Peyer's patch (tissue), 4 donors: Measurements from ENCODE around the gene GABRR3. TPM values are rescaled to one million over a fixed set of nuclear protein-coding genes. Genes with fewer than 3 reads are reported as not detected.

Experiments
- DNase-seq, 3 donors: peaks; one replicate each; pipeline ENCODE4 v3.0.0-alpha.2; 2017 to 2019
- H3K27ac ChIP-seq, 4 donors: fragments of 200-600 bp; sonication (generic); one replicate each; pipeline ENCODE4 v1.5.1; 2016 to 2019
- H3K27me3 ChIP-seq, 2 donors: fragments of 200-600 bp; sonication (generic); one replicate each; pipeline ENCODE4 v1.5.1; 2019
- H3K36me3 ChIP-seq, 3 donors: fragments of 200-600 bp; sonication (generic); one replicate each; pipeline ENCODE4 v1.5.1; 2016 to 2019
- H3K4me1 ChIP-seq, 4 donors: fragments of 200-600 bp; sonication (generic); one replicate each; pipeline ENCODE4 v1.5.1; 2016 to 2019
- H3K4me3 ChIP-seq, 4 donors: fragments of 200-600 bp; sonication (generic); 1 replicate in 3 of 4; 2 replicates in 1 of 4; pipeline ENCODE4 v1.5.1; 2016 to 2019; ENCODE audit warnings: mild to moderate bottlenecking in 1 of 4
- H3K9me3 ChIP-seq, 4 donors: fragments of 200-600 bp; sonication (generic); one replicate each; pipeline ENCODE4 v1.5.1; 2016 to 2019; ENCODE audit warnings: mild to moderate bottlenecking in 1 of 4
- POLR2A ChIP-seq, 2 donors: fragments of 450-650 bp; IDR thresholded peaks; one replicate each; pipeline ENCODE4 v1.5.1; 2017; ENCODE audit warnings: antibody characterized with exemption in 2 of 2, mild to moderate bottlenecking in 2 of 2, moderate library complexity in 2 of 2
- total RNA-seq, 4 donors: library from RNA; depleted of rRNA; stranded (reverse); fragments of >200 nt; gene quantifications; one replicate each; pipeline ENCODE4 v1.1.0, GENCODE V29; 2016
- TF ChIP-seq, protein P1 (sequence below), 6 experiments: fragments of 450-650 bp in 4 of 6; fragments of 200-600 bp in 2 of 6; sonication (generic) in 1 of 6; IDR thresholded peaks; one replicate each; pipeline ENCODE4 v1.5.1; 2017 to 2019; ENCODE audit warnings: antibody characterized with exemption in 6 of 6, mild to moderate bottlenecking in 3 of 6, moderate library complexity in 1 of 6

The GABRR3 gene
- total RNA-seq, 4 donors from 2014 or later, result not detected

DNA sequence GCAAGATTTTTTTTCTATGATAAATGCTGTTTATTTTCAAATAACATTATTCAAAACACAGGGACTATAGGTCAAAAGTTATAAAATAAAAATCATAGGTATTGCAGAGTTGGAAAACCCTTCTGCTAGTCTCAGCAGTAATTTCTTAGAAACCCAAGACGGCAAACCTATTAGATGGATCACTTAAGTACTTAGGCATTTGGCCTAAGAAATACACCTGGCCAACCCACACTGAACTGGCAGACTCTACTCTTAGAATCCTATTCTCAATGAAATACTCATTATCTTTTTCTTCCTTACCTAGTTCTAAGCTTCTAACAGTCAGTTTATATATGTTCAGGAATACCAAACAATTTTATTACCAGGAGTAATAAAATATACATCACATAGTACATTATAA, 32.4 kb downstream of the GABRR3 start:
- Histone ChIP-seq H3K27me3 (no peaks in the 10 kb centered on the region), H3K4me3 (no peak overlapping the region), H3K9me3 (no peaks in the 10 kb centered on the region), H3K27ac (no peak overlapping the region), H3K36me3 (no peaks in the 10 kb centered on the region), H3K4me1 (no peaks in the 10 kb centered on the region)
- no peak for TF ChIP-seq POLR2A (IDR thresholded peaks at IDR 0.05)
- TF ChIP-seq, protein P1, sequence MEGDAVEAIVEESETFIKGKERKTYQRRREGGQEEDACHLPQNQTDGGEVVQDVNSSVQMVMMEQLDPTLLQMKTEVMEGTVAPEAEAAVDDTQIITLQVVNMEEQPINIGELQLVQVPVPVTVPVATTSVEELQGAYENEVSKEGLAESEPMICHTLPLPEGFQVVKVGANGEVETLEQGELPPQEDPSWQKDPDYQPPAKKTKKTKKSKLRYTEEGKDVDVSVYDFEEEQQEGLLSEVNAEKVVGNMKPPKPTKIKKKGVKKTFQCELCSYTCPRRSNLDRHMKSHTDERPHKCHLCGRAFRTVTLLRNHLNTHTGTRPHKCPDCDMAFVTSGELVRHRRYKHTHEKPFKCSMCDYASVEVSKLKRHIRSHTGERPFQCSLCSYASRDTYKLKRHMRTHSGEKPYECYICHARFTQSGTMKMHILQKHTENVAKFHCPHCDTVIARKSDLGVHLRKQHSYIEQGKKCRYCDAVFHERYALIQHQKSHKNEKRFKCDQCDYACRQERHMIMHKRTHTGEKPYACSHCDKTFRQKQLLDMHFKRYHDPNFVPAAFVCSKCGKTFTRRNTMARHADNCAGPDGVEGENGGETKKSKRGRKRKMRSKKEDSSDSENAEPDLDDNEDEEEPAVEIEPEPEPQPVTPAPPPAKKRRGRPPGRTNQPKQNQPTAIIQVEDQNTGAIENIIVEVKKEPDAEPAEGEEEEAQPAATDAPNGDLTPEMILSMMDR (IDR thresholded peaks at IDR 0.05), result no peak
- no peak for DNase-seq

GRCh38 chr3:97999994-98000393, 35.1 kb downstream of the GABRR3 start:
- no peaks in the 10 kb centered on the region for H3K9me3 ChIP-seq
- no peak overlapping the region for H3K4me3 ChIP-seq
- H3K27ac ChIP-seq, result no peak overlapping the region
- no peaks in the 10 kb centered on the region for H3K4me1 ChIP-seq
- no peaks in the 10 kb centered on the region for H3K27me3 ChIP-seq
- no peaks in the 10 kb centered on the region for H3K36me3 ChIP-seq
- no peak for DNase-seq
- TF ChIP-seq, protein P1 (IDR thresholded peaks at IDR 0.05), result no peak
- no peak for TF ChIP-seq POLR2A (IDR thresholded peaks at IDR 0.05)

- Histone ChIP-seq H3K4me1 (no peaks in the 10 kb centered on the region), H3K36me3 (no peaks in the 10 kb centered on the region), H3K4me3 (no peak overlapping the region), H3K27me3 (no peaks in the 10 kb centered on the region), H3K27ac (no peak overlapping the region), H3K9me3 (no peaks in the 10 kb centered on the region)
- no peak for DNase-seq
- TF ChIP-seq, protein P1 (IDR thresholded peaks at IDR 0.05), result no peak
- TF ChIP-seq POLR2A (IDR thresholded peaks at IDR 0.05), result no peak
These were observed 36.0 kb downstream of the GABRR3 start for GRCh38 chr3:97999103-97999502.

DNA sequence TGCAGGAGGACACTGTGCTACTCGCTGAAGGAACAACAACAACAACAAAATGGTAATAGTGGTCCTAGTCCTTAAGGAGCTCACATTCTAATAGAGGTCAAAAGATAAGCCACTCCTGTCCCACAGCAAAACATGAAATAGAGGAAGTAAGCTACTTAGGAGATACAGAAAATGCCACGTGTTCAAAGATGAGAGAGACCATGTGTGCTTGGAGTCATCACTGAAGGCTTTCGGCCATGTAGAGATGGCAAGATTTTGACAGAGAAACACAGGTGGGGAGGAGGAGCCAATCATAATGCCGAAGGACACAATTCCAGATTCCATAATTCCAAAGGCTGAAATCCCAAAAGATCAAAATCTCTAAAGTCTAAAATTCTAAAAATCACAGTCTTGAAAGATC, 38.1 kb downstream of the GABRR3 start:
- TF ChIP-seq POLR2A (IDR thresholded peaks at IDR 0.05), result no peak
- DNase-seq, result no peak
- H3K36me3 ChIP-seq, result no peaks in the 10 kb centered on the region

GRCh38 chr3:97994328-97994945, 40.7 kb downstream of the GABRR3 start:
- TF ChIP-seq POLR2A (IDR thresholded peaks at IDR 0.05), result no peak
- TF ChIP-seq, protein P1 (IDR thresholded peaks at IDR 0.05), result no peak
- Histone ChIP-seq H3K27ac (no peak overlapping the region), H3K9me3 (no peaks in the 10 kb centered on the region), H3K4me3 (no peak overlapping the region), H3K27me3 (no peaks in the 10 kb centered on the region), H3K4me1 (no peaks in the 10 kb centered on the region), H3K36me3 (no peaks in the 10 kb centered on the region)
- no peak for DNase-seq

More for the DNA sequence above, 38.1 kb downstream of the GABRR3 start:
- H3K4me1 ChIP-seq, result no peaks in the 10 kb centered on the region
- no peaks in the 10 kb centered on the region for H3K9me3 ChIP-seq
- no peak overlapping the region for H3K27ac ChIP-seq
- no peak overlapping the region for H3K4me3 ChIP-seq
- H3K27me3 ChIP-seq, result no peaks in the 10 kb centered on the region

- TF ChIP-seq, protein P1 (IDR thresholded peaks at IDR 0.05), result no peak
- no peak for TF ChIP-seq POLR2A (IDR thresholded peaks at IDR 0.05)
- Histone ChIP-seq H3K9me3 (no peaks in the 10 kb centered on the region), H3K36me3 (no peaks in the 10 kb centered on the region), H3K4me3 (no peak overlapping the region), H3K27me3 (no peaks in the 10 kb centered on the region), H3K27ac (no peak overlapping the region), H3K4me1 (no peaks in the 10 kb centered on the region)
- DNase-seq, result no peak
These were observed 41.6 kb downstream of the GABRR3 start for GRCh38 chr3:97993526-97993925.
